ENCODE measurements around the gene SMIM10.

DNA sequence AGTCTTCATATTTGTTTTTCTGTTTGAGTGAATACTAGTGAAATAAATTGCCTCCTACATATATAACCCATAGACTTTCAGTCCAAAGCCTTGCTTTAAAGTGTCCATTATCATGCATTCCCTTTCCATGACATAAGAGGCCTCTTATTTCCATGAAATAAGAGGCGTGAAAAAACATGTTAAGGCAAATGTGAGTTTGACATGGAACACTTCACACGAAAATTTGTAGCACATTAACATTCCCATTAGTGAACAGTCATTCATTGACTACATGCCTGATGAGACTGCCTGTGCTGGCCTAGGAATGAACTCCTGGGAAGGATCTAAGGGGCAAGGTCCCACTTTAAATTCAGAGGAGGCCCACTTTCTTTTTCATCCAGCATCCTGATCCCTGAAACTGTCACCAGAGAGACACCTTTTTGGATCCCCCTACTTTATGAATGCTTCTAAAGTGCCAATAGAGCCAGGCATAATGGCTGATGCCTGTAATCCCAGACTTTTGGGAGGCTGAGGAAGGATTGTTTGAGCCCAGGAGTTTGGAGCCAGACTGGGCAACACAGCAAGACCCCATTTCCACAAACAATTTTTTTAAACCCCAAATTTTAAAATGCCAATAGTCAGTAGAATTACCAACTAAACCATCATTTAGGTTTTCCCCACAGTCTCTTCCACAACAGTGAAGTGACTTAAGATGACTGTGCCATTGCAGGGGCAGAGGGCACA is 24.9 kb downstream of the SMIM10 start:
- TF ChIP-seq CTCF (IDR thresholded peaks at IDR 0.05 in 8 of 11, conservative IDR thresholded peaks at IDR 0.05 in 3 of 11) (no peak), POLR2A (IDR thresholded peaks at IDR 0.05) (no peak)

Measured in spleen (tissue), 7 donors.